GM18498 (cell line): ENCODE results near the gene COL20A1.
"Not testable (repeated sequence)": the region's sequence is repeated elsewhere in the genome, so short reads cannot be mapped to it uniquely, and the experiment has no call there.

ENCODE experiments used
- ATAC-seq: cut with Tn5 transposase; IDR thresholded peaks from one replicate; pipeline ENCODE4 v1.9.1; 2021; ENCODE audit warnings: mild to moderate bottlenecking, moderate library complexity; ENCODE audit not compliant: unreplicated experiment

Gene COL20A1

GRCh38 chr20:63370618-63371187 is 77.7 kb downstream of the COL20A1 start:
- ATAC-seq = no peak

GRCh38 chr20:63371291-63371865 is 78.4 kb downstream of the COL20A1 start:
- no peak for ATAC-seq

- no peak for ATAC-seq
These were observed 80.2 kb downstream of the COL20A1 start for GRCh38 chr20:63372971-63373885.

GRCh38 chr20:63373996-63374395 is 81.0 kb downstream of the COL20A1 start:
- ATAC-seq = no peak

- ATAC-seq = no peak
These were observed 81.5 kb downstream of the COL20A1 start for GRCh38 chr20:63374504-63374903.

GRCh38 chr20:63375438-63375837 is 82.5 kb downstream of the COL20A1 start:
- no peak for ATAC-seq

- ATAC-seq = no peak
These were observed 83.6 kb downstream of the COL20A1 start for GRCh38 chr20:63376283-63377250.

GRCh38 chr20:63377256-63377941 is 84.4 kb downstream of the COL20A1 start:
- ATAC-seq = no peak

GRCh38 chr20:63377951-63378381 is 85.0 kb downstream of the COL20A1 start:
- no peak for ATAC-seq

- no peak for ATAC-seq
These were observed 85.6 kb downstream of the COL20A1 start for GRCh38 chr20:63378626-63379025.

- ATAC-seq = no peak
These were observed 86.3 kb downstream of the COL20A1 start for GRCh38 chr20:63379296-63379695.

GRCh38 chr20:63379872-63380271 is 86.9 kb downstream of the COL20A1 start:
- ATAC-seq = not testable (repeated sequence)

GRCh38 chr20:63380346-63380870 is 87.4 kb downstream of the COL20A1 start:
- no peak for ATAC-seq

- no peak for ATAC-seq
These were observed 88.9 kb downstream of the COL20A1 start for GRCh38 chr20:63381781-63382431.

- ATAC-seq = no peak
These were observed 89.7 kb downstream of the COL20A1 start for GRCh38 chr20:63382551-63383300.

- no peak for ATAC-seq
These were observed 90.6 kb downstream of the COL20A1 start for GRCh38 chr20:63383556-63383955.

GRCh38 chr20:63384336-63384735 is 91.3 kb downstream of the COL20A1 start:
- ATAC-seq = no peak
